Measurements from ENCODE around the gene CD2AP.

GRCh38 chr6:47476781-47477496 is 650 bp upstream of the CD2AP start:
- TF ChIP-seq POLR2A (IDR thresholded peaks at IDR 0.05; ENCODE audit: low read depth, low read length) (no peak), SPI1 (IDR thresholded peaks at IDR 0.05; ENCODE audit: low read depth, low read length) (no peak), POU2F2 (IDR thresholded peaks at IDR 0.05; ENCODE audit: low read depth, low read length) (no peak)

Measured in GM12891 (cell line).